Body of pancreas (tissue), 4 donors: ENCODE results near the gene ATP13A2. TPM values are rescaled to one million over a fixed set of nuclear protein-coding genes. Genes with fewer than 3 reads are reported as not detected.

Experiments used
- ATAC-seq: fragments of 150-250 bp; one replicate; pipeline ENCODE4 v1.9.1; 2016
- DNase-seq, 4 donors: peaks; one replicate each; pipeline ENCODE4 v3.0.0-alpha.2; 2019
- H3K27ac ChIP-seq, 4 donors: fragments of 200-600 bp; sonication (generic); 1 replicate in 3 of 4; 2 replicates in 1 of 4; pipeline versions ENCODE4 v1.5.1 to v1.6.1; 2016 to 2019; ENCODE audit warnings: mild to moderate bottlenecking in 1 of 4, mixed read lengths in 1 of 4, moderate library complexity in 1 of 4
- H3K27me3 ChIP-seq, 2 donors: fragments of 200-600 bp; sonication (generic); one replicate each; pipeline ENCODE4 v1.6.0; 2016; ENCODE audit warnings: mild to moderate bottlenecking in 1 of 2
- H3K36me3 ChIP-seq, 2 donors: fragments of 200-600 bp; sonication (generic); replicated peaks in 1 of 2; 2 replicates each; pipeline ENCODE4 v1.5.1; 2016; ENCODE audit warnings: low read depth in 2 of 2; ENCODE audit not compliant: insufficient read depth in 1 of 2
- H3K4me1 ChIP-seq: fragments of 200-600 bp; sonication (generic); one replicate; pipeline ENCODE4 v1.6.0; 2016
- H3K4me3 ChIP-seq, 2 donors: fragments of 200-600 bp; sonication (generic); 1 replicate in 1 of 2; 2 replicates in 1 of 2; pipeline ENCODE4 v1.5.1; 2016 to 2019
- H3K9me3 ChIP-seq, 3 donors: fragments of 200-600 bp; sonication (generic); 1 replicate in 2 of 3; 2 replicates in 1 of 3; pipeline ENCODE4 v1.5.1; 2016
- POLR2A ChIP-seq, 3 donors: fragments of 450-650 bp; IDR thresholded peaks; one replicate each; pipeline ENCODE4 v1.6.1; 2016; ENCODE audit warnings: antibody characterized with exemption in 3 of 3, mild to moderate bottlenecking in 2 of 3
- WGBS, 2 donors: methylation state at CpG; one replicate each; pipeline ENCODE4 v1.1.5; 2017; 5-methylcytosine and 5-hydroxymethylcytosine counted together
- intact Hi-C: fragments of 100-400 bp; cut with DNase I; formaldehyde crosslinking; loops from one replicate; pipeline ENCODE4 v1.15.1; 2023
- total RNA-seq, 2 donors: library from RNA; depleted of rRNA; stranded (reverse); fragments of >200 nt; gene quantifications; one replicate each; pipeline ENCODE4 v1.1.0, GENCODE V29; 2016
- TF ChIP-seq, protein P1 (sequence below), 7 experiments: fragments of 450-650 bp in 4 of 7; fragments of 200-600 bp in 3 of 7; sonication (generic) in 3 of 7; IDR thresholded peaks; one replicate each; pipeline ENCODE4 v1.5.1; 2016 to 2019; ENCODE audit warnings: antibody characterized with exemption in 7 of 7

The ATP13A2 gene
- total RNA-seq, 2 donors from 2014 or later = 56.8 to 61.0 TPM

DNA sequence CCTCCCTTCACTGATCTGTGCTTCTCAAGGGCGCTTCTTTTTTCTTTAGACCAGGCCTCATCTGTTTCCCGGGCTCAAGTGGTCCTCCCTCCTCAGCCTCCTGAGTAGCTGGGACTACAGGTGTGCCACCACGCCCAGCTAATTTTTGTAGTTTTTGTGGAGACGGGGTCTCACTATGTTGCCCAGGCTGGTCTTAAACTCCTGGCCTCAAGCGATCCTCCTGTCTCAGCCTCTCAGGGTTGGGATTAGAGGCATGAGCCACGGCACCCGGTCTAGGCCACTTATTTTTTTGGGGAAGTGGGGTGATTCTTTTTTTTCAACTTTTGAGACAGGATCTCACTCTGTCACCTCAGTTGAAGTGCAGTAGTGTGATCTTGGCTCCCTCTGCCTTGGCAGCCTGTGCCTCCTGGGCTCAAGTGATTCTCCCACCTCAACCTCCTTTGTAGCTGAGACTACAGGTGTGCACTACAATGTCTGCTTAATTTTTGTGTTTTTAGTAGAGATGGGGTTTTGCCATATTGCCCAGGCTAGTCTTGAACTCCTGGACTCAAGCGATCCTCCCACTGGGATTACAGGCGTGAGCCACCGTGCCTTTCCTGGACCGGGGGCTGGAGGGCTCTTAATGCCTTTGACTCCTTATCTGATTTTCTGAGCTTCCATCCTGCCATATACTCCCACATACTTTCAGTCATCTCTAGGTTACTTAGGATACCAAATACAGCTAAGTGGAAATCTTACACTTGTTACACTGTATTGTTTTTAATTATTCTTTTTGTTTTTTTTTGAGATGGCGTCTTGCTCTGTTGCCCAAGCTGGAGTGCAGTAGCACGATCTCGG, 50.2 kb downstream of the ATP13A2 start:
- intact Hi-C loops = no loop called here
- Histone ChIP-seq H3K27me3 (no peaks in the 10 kb centered on the region), H3K4me3 (no peak overlapping the region), H3K27ac (peak overlapping the region in 3 of 4 donors; percentile 59 to 80 (median 72)), H3K4me1 (peaks cover 20% of the 10 kb centered on the region), H3K9me3 (no peaks in the 10 kb centered on the region), H3K36me3 (peaks cover 0 to 5% of the 10 kb centered on the region in 2 donors)
- DNase-seq (no peak), ATAC-seq (no peak)
- WGBS, 2 donors = 78 to 79% methylated on average over 14 of the region's 14 CpGs
- no peak for TF ChIP-seq POLR2A (IDR thresholded peaks at IDR 0.05)
- TF ChIP-seq, protein P1, sequence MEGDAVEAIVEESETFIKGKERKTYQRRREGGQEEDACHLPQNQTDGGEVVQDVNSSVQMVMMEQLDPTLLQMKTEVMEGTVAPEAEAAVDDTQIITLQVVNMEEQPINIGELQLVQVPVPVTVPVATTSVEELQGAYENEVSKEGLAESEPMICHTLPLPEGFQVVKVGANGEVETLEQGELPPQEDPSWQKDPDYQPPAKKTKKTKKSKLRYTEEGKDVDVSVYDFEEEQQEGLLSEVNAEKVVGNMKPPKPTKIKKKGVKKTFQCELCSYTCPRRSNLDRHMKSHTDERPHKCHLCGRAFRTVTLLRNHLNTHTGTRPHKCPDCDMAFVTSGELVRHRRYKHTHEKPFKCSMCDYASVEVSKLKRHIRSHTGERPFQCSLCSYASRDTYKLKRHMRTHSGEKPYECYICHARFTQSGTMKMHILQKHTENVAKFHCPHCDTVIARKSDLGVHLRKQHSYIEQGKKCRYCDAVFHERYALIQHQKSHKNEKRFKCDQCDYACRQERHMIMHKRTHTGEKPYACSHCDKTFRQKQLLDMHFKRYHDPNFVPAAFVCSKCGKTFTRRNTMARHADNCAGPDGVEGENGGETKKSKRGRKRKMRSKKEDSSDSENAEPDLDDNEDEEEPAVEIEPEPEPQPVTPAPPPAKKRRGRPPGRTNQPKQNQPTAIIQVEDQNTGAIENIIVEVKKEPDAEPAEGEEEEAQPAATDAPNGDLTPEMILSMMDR (IDR thresholded peaks at IDR 0.05) = no peak

GRCh38 chr1:16960560-16961296, 51.0 kb downstream of the ATP13A2 start:
- H3K4me1 ChIP-seq = peaks cover 20% of the 10 kb centered on the region
- no peak overlapping the region for H3K4me3 ChIP-seq
- ATAC-seq (peak; percentile 90), DNase-seq (peak; percentile 93 to 96 (median 95))
- no peaks in the 10 kb centered on the region for H3K9me3 ChIP-seq
- no peak for TF ChIP-seq POLR2A (IDR thresholded peaks at IDR 0.05)
- TF ChIP-seq, protein P1 (IDR thresholded peaks at IDR 0.05) = peak; percentile 38 to 92 (median 83)
- no peaks in the 10 kb centered on the region for H3K36me3 ChIP-seq
- WGBS, 2 donors = 3 to 9% methylated on average over 19 to 56 of the region's 57 CpGs
- no peaks in the 10 kb centered on the region for H3K27me3 ChIP-seq
- intact Hi-C loops = no loop called here
- peak overlapping the region; percentile 59 to 80 (median 67) for H3K27ac ChIP-seq

GRCh38 chr1:16958475-16958874, 53.3 kb downstream of the ATP13A2 start:
- H3K27me3 ChIP-seq = no peaks in the 10 kb centered on the region
- H3K4me3 ChIP-seq = no peak overlapping the region
- ATAC-seq = no peak
- H3K36me3 ChIP-seq = peaks cover 0 to 2% of the 10 kb centered on the region in 2 donors
- no peak for DNase-seq
- intact Hi-C loops = loop anchor here (5.0 kb wide), 1 partner anchor 84 kb away; no protein-coding TSS in a partner anchor
- TF ChIP-seq, protein P1 (IDR thresholded peaks at IDR 0.05) = no peak
- TF ChIP-seq POLR2A (IDR thresholded peaks at IDR 0.05) = no peak
- no peaks in the 10 kb centered on the region for H3K9me3 ChIP-seq
- peaks cover 17% of the 10 kb centered on the region for H3K4me1 ChIP-seq
- no peak overlapping the region for H3K27ac ChIP-seq
- 93 to 99% methylated on average over 9 to 10 of the region's 12 CpGs for WGBS, 2 donors

- WGBS, 2 donors = 65 to 97% methylated on average over 5 to 8 of the region's 8 CpGs
- Histone ChIP-seq H3K27ac (no peak overlapping the region), H3K27me3 (no peaks in the 10 kb centered on the region), H3K4me3 (no peak overlapping the region), H3K36me3 (peaks cover 0 to 2% of the 10 kb centered on the region in 2 donors), H3K4me1 (peaks cover 17% of the 10 kb centered on the region), H3K9me3 (no peaks in the 10 kb centered on the region)
- intact Hi-C loops = loop anchor here (5.0 kb wide), 1 partner anchor 85 kb away; no protein-coding TSS in a partner anchor
- DNase-seq (no peak), ATAC-seq (no peak)
- TF ChIP-seq POLR2A (IDR thresholded peaks at IDR 0.05) = no peak
- TF ChIP-seq, protein P1 (IDR thresholded peaks at IDR 0.05) = no peak
These were observed 54.0 kb downstream of the ATP13A2 start for GRCh38 chr1:16957731-16958130.
